Measurements from ENCODE around the gene WDR48. TPM values are rescaled to one million over a fixed set of nuclear protein-coding genes. Genes with fewer than 3 reads are reported as not detected.

WDR48 gene
- polyA plus RNA-seq, 1 donor from 2014 or later = 111 TPM

- Histone ChIP-seq H3K4me3 (ENCODE audit: low read length) (no peak overlapping the region), H3K9ac (ENCODE audit: low read length) (no peak overlapping the region), H3K27me3 (ENCODE audit: insufficient read depth, low read depth, low read length) (no peaks in the 10 kb centered on the region), H2AFZ (ENCODE audit: low read depth, low read length) (no peak overlapping the region), H3K79me2 (replicated peaks; ENCODE audit: insufficient read depth, low read length) (no peaks in the 10 kb centered on the region), H3K4me2 (ENCODE audit: low read length) (no peak overlapping the region), H3K9me3 (ENCODE audit: low read length) (no peaks in the 10 kb centered on the region), H3F3A (ENCODE audit: insufficient read depth, low read length, poor library complexity, severe bottlenecking) (no peaks in the 10 kb centered on the region), H3K36me3 (ENCODE audit: insufficient read depth, low read length) (no peaks in the 10 kb centered on the region), H3K9me2 (ENCODE audit: insufficient read depth, low read length) (no peaks in the 10 kb centered on the region), H4K20me1 (ENCODE audit: insufficient read depth) (no peaks in the 10 kb centered on the region), H3K27ac (ENCODE audit: low read length) (no peak overlapping the region)
- TF ChIP-seq MXI1 (conservative IDR thresholded peaks at IDR 0.05; ENCODE audit: poor library complexity, severe bottlenecking) (no peak), EZH2 (IDR thresholded peaks at IDR 0.05; ENCODE audit: borderline replicate concordance, insufficient read depth, low read length, poor library complexity, severe bottlenecking) (no peak), POLR2AphosphoS5 (IDR thresholded peaks at IDR 0.05) (no peak), TAF1 (IDR thresholded peaks at IDR 0.05; ENCODE audit: low read depth) (no peak), RAD21 (conservative IDR thresholded peaks at IDR 0.05) (no peak), EP300 (conservative IDR thresholded peaks at IDR 0.05; ENCODE audit: poor library complexity, severe bottlenecking) (no peak), SMC3 (conservative IDR thresholded peaks at IDR 0.05; ENCODE audit: poor library complexity) (no peak)
- TF ChIP-seq, protein P1, sequence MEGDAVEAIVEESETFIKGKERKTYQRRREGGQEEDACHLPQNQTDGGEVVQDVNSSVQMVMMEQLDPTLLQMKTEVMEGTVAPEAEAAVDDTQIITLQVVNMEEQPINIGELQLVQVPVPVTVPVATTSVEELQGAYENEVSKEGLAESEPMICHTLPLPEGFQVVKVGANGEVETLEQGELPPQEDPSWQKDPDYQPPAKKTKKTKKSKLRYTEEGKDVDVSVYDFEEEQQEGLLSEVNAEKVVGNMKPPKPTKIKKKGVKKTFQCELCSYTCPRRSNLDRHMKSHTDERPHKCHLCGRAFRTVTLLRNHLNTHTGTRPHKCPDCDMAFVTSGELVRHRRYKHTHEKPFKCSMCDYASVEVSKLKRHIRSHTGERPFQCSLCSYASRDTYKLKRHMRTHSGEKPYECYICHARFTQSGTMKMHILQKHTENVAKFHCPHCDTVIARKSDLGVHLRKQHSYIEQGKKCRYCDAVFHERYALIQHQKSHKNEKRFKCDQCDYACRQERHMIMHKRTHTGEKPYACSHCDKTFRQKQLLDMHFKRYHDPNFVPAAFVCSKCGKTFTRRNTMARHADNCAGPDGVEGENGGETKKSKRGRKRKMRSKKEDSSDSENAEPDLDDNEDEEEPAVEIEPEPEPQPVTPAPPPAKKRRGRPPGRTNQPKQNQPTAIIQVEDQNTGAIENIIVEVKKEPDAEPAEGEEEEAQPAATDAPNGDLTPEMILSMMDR (IDR thresholded peaks at IDR 0.05; ENCODE audit: poor library complexity, severe bottlenecking) = no peak
- TF ChIP-seq, protein P2, sequence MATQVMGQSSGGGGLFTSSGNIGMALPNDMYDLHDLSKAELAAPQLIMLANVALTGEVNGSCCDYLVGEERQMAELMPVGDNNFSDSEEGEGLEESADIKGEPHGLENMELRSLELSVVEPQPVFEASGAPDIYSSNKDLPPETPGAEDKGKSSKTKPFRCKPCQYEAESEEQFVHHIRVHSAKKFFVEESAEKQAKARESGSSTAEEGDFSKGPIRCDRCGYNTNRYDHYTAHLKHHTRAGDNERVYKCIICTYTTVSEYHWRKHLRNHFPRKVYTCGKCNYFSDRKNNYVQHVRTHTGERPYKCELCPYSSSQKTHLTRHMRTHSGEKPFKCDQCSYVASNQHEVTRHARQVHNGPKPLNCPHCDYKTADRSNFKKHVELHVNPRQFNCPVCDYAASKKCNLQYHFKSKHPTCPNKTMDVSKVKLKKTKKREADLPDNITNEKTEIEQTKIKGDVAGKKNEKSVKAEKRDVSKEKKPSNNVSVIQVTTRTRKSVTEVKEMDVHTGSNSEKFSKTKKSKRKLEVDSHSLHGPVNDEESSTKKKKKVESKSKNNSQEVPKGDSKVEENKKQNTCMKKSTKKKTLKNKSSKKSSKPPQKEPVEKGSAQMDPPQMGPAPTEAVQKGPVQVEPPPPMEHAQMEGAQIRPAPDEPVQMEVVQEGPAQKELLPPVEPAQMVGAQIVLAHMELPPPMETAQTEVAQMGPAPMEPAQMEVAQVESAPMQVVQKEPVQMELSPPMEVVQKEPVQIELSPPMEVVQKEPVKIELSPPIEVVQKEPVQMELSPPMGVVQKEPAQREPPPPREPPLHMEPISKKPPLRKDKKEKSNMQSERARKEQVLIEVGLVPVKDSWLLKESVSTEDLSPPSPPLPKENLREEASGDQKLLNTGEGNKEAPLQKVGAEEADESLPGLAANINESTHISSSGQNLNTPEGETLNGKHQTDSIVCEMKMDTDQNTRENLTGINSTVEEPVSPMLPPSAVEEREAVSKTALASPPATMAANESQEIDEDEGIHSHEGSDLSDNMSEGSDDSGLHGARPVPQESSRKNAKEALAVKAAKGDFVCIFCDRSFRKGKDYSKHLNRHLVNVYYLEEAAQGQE (IDR thresholded peaks at IDR 0.05; ENCODE audit: borderline replicate concordance) = no peak
Observed at GRCh38 chr3:39021465-39022285, 30.1 kb upstream of the WDR48 start.

DNA sequence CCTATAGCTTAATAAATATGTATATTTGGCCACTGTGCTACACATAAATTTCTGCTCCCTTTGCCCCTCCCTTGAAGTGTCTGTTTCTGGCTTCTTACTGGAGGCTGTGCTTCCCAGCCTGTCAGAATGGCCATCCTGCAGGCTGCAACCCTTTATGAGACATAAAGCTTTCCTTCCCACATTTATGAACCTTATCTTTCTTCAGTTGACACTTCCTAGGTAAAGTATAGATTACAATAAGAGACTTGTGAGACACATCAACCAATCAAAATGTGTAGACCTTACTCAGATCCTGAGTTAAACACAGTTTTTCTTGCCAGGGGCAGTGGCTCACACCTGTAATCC, 29.6 kb upstream of the WDR48 start:
- Histone ChIP-seq H3K79me2 (replicated peaks; ENCODE audit: insufficient read depth, low read length) (no peaks in the 10 kb centered on the region), H3K4me3 (ENCODE audit: low read length) (no peak overlapping the region), H3K4me2 (ENCODE audit: low read length) (no peak overlapping the region), H3K9me3 (ENCODE audit: low read length) (no peaks in the 10 kb centered on the region), H2AFZ (ENCODE audit: low read depth, low read length) (no peak overlapping the region), H4K20me1 (ENCODE audit: insufficient read depth) (no peaks in the 10 kb centered on the region), H3K9me2 (ENCODE audit: insufficient read depth, low read length) (no peaks in the 10 kb centered on the region), H3F3A (ENCODE audit: insufficient read depth, low read length, poor library complexity, severe bottlenecking) (no peaks in the 10 kb centered on the region), H3K36me3 (ENCODE audit: insufficient read depth, low read length) (no peaks in the 10 kb centered on the region), H3K27me3 (ENCODE audit: insufficient read depth, low read depth, low read length) (no peaks in the 10 kb centered on the region), H3K27ac (ENCODE audit: low read length) (no peak overlapping the region), H3K9ac (ENCODE audit: low read length) (no peak overlapping the region)
- TF ChIP-seq, protein P2 (IDR thresholded peaks at IDR 0.05; ENCODE audit: borderline replicate concordance) = no peak
- no peak for TF ChIP-seq EP300 (conservative IDR thresholded peaks at IDR 0.05; ENCODE audit: poor library complexity, severe bottlenecking)
- TF ChIP-seq, protein P1 (IDR thresholded peaks at IDR 0.05; ENCODE audit: poor library complexity, severe bottlenecking) = no peak
- TF ChIP-seq EZH2 (IDR thresholded peaks at IDR 0.05; ENCODE audit: borderline replicate concordance, insufficient read depth, low read length, poor library complexity, severe bottlenecking) = no peak
- TF ChIP-seq TAF1 (IDR thresholded peaks at IDR 0.05; ENCODE audit: low read depth) = no peak
- TF ChIP-seq MXI1 (conservative IDR thresholded peaks at IDR 0.05; ENCODE audit: poor library complexity, severe bottlenecking) = no peak
- TF ChIP-seq POLR2AphosphoS5 (IDR thresholded peaks at IDR 0.05) = no peak
- no peak for TF ChIP-seq RAD21 (conservative IDR thresholded peaks at IDR 0.05)
- no peak for TF ChIP-seq SMC3 (conservative IDR thresholded peaks at IDR 0.05; ENCODE audit: poor library complexity)

Measured in neural cell (in vitro differentiated cells).